GM21515 (cell line): ENCODE measurements around the gene FANCG.

ENCODE experiments used
- ATAC-seq: cut with Tn5 transposase; IDR thresholded peaks from one replicate; pipeline ENCODE4 v1.9.1; 2021; ENCODE audit not compliant: unreplicated experiment

FANCG gene

DNA sequence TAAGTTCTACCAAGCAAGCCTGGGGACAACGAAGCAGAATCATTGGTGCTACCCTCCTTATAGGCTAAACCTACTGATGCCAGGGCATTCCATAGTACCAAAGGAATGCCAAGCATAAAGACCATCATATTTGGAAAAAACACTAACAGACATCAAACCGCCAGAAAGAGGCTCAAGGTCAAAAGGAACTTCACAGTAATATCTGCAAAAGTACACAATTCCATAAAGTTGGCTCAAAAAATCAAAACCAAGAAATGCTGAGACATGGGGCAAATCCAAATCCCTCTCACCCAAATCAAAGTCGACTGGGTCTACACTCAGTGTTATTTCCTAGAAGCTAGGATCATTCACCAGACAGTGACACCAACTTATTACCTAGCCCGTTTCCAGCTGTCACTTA is 10.7 kb downstream of the FANCG start:
- ATAC-seq, result no peak

DNA sequence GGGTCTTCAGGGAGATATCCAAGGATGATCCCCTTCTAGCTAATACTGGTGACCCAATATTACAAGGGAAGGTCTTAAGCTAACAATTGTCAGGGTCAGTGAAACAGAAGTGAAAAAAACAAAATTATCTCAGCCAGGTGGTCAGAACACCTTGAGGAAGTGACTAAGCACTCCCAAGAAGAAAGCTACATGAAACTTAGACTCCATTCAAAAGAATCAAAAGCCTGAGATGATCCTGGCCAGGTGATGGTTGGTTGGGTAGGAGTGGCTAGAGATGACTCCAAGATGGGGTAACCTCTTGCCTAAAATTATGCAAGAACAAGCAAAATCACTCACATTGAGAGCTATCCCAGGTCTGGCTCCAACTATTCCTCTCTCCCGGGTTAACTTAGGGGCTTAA is 12.7 kb downstream of the FANCG start:
- ATAC-seq, result no peak

DNA sequence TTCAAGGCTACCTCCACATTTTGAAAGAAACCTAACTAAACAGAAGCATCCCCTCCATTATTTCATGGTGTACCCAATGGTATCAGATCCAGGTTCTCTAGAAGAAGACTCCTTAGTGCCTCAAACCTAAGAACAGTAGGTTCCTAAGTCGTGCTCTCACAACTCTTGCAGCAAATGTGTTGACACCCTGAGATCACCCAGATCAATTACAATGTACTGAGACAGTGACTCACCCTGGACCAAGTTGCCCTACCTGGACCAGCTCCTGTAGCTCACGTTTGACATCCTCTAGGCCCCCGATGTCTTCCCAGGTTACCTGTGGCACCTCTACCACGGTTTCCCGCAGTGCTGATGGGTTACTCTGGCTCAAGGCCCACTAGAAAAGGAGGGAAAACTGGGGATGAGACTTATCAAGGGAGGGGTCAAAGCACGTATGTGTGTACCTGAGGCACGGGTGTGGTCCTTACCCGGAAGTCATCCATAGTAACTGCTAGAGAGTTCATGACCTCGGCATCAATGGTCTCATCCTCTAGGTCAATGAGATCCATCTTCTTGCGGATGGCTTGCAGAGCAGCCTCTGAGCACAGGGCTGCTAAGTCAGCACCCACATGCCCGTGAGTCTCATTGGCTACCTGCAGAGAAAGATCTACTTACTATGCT is 19.1 kb downstream of the FANCG start:
- no peak for ATAC-seq

DNA sequence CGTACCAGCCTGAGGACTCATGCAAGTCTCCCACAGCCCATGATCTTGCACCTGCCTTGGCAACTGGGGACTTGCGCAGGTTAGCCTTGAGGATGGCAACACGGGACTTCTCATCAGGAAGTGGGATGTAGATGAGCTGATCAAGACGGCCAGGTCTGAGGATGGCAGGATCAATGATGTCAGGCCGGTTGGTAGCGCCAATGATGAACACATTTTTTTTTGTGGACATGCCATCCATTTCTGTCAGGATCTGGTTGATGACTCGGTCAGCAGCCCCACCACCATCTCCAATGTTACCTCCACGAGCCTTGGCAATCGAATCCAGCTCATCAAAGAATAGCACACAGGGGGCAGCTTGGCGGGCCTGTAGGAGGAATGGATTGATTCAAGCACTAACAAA is 20.3 kb downstream of the FANCG start:
- no peak for ATAC-seq

DNA sequence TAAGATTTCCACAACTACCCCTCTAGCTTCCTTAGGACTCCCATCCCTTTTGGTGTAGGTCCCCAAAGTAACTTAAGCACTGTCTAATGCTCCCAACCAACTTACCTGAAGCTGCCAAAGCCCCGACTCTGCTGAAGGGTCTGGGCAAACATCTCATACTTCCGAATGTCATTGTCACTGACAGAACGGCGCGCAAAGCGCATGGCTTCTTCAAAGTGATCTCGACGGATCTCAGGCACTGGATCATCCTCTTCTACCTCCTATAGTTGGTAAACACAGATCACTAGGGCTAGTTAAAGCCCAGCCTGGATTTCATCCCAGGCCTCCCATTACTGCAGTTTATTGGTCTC is 22.5 kb downstream of the FANCG start:
- no peak for ATAC-seq

DNA sequence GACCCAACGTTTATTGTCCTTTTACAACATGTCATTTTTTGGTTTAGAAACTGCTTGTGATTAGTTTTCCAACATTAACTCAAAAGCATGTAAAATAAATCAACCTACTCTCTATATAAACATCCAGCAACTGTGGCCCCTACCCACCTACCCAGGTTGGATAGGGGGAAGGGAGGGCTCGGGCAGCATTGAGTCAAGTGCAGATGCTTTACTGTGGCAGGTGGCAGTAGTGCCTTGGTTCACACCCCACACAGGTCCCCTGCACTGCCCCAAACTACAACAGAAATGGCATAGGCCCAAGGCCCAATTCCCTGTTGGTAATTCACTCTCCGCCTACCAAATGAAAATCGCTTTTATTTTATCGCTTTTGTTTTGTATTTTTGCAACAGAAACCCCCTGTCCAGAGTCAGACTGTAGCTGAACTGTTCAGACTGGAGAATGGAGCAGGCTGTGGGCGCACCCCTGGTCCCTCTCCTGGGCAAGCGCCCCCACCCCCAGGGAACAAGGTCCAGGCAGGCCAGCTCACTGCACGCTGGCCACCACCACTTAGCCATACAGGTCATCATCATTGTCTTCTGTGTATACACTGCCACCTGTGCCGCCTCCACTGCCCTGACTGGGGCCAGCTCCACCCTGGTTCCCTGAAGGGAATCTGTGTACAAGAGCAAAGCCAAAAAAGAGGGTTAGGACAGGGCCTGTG is 23.0 kb downstream of the FANCG start:
- ATAC-seq, result no peak

DNA sequence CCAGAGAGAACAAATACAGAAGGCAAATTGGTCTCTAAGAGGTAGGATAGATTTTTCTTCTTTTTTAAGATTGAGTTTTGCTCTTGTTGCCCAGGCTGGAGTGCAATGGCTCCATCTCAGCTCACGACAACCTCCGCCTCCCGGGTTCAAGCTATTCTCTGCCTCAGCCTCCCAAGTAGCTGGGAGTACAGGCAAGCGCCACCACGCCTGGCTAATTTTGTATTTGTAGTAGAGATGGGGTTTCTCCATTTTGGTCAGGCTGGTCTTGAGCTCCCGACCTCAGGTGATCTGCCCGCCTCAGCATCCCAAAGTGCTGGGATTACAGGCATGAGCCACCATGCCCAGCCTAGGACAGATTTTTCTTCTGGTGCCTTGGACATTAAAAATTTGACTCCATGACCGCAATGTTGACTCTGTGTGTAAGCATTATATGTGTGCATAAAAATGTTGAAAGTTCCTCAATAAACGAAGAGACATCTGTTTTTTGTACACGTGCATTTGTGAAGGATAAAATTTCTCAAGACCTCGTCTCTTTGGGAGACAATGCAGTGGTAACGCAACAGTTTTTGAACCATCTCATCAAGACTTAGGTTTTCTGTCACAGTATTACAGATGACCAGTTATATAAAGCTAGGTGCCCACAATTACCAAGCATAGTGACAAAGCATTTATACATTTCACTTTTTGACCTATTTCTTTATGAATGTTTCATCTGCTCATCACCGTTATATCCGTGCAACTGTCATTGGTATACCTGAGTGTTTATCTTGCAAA is 24.7 kb downstream of the FANCG start:
- ATAC-seq, result no peak

DNA sequence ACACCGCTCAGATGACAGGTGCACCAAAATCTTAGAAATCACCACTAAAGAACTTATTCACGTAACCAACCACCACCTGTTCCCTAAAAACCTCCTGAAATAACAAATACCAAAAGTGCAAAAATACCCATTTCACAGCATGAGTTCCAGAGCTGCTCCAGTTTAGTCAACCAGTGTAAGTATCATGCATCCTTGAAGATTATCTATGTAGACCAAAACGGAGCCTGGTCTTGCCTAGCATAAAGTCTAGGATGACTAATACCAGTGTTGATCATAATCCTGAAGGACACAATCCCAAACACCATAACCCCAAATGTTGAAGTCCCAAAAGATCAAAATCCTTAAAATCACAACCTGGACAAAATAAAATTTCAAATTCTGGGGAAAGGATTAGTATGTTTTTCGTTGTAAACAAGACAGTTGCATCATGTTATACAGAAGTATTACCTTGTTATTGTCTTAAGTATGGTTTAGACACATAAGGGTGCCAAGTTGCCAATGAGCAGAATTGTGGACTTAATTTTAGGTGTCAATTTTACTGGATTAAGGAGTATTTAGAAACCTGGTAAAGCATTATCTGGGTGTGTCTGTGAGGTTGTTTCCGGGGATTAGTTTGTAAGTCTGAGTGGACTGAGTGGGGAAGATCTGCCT is 25.4 kb downstream of the FANCG start:
- no peak for ATAC-seq

DNA sequence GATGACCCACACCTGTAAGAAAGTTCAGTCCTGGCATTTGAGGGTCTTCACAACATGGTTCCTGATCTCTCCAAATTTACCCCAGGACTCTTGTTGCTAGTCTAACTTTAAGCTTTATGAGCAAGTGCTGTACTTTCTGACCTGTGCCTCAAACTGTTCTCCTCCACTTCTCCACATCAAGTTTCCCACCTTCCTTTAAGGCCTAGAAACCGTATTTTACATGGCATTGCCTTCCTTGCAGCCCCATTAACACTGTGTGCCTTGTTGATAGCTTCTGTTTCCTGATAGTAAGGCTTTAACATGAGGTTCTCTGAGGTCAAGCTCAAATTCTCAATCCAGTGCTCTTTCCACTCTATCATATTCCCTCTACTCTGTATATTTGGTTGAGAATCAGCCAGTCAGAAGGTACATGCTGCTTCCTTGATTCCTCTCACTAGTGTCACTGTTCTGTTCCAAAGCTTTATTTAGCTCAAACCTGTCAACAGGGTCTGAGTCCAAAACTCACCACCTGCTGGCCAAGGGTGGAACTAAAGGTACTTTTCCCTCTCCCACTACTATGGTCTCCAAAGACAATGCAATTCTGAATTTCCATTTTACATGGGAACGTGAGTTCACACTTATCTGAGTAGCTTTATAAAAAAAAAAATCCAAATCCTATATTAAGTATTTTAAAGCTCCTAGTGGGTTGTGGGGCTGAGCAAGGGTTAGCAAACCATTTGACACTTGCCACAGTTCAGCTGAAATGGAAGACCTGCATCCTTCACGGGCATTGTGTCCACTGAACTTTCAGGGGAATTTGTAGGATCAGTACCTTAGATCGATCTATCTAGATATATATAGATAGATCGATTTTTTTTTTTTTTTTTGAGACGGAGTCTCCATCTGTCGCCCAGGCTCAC is 28.4 kb downstream of the FANCG start:
- no peak for ATAC-seq

DNA sequence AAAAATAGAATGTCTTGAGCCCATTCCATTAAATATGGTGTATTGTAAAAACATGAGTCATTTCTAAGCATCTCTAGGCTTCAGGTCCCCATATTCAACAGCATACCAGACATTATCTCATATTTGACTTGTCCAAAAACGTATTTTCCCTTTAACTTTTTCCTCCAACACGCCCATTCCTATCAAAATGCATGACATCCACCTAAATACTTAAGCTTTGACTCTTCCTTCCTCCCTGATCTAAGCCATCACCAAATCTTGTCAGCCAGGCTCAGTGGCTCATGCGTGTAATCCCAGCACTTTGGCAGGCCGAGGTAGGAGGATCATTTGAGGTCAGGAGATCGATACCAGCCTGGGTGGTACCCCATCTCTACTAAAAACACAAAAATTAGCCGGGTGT is 31.2 kb downstream of the FANCG start:
- ATAC-seq, result no peak

DNA sequence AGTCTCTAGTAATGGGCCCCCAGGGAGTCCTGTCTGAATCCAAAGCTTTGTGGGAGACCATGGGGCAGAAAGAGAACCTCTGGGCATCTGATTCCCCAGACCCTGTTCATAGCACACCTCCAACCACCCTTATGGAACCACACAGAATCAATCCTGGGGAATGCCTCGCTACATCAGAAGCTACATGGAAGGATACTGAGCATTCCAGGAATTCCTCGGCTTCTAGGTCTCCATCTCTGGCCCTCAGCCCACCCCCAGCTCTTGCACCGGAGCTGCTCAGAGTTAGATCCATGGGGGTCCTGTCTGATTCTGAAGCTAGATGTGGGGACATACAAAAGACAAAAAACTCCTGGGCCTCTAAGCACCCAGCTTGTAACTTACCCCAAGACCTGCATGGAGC is 35.7 kb downstream of the FANCG start:
- no peak for ATAC-seq

DNA sequence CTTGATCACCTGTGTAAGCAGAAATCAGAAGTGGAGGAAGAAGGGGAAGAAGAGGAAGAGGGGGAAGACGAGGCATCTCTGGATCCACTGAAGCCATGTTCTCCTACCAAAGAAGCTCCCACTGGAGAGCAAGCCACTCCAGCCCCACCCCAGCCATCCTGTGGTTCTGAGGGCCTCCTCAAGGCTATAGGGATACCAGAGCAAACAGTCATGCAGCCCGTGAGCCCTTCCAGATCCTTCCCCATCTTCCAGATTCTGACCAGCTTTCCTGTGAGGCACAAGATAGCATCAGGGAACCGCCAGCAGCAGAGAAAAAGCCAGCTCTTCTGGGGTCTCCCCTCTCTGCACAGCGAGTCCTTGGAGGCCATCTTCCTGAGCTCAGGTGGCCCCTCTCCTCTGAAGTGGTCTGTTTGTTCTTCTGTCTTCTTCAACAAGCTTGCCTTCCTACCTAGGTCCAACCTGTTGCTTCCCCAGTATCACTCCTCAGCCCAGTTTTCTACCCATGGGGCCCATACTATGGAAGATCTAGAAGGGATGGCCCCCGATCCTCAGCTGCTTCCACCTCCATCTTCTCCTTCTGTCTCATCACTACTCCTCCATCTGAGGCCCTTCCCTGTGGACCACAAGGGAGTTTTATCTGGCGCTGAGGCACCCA is 36.7 kb downstream of the FANCG start:
- ATAC-seq, result no peak

DNA sequence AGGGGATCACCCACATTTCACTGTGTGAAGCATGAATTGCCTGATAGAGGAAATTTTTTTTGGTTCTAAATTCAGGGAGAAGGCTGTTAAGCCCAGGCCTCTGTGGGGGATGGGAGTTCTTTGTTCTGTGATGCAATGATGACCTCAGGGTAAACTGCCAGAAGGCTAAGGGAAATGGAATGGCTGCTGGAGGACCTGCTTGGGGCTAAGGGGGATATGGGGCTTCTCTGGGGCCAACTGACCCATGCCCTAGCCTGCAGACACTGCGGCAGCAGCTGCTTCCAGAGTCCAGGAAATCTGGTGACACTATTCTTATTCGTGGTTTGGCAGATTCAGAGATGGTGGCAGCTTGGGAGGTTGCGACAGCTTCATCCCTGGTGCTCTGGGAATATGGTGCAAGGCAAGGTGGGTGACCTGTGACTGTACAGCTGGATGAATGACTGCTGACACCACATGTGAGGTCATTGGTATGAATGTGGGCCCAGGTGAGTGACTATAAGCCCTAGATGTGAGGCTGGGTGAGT is 37.6 kb downstream of the FANCG start:
- ATAC-seq, result no peak

DNA sequence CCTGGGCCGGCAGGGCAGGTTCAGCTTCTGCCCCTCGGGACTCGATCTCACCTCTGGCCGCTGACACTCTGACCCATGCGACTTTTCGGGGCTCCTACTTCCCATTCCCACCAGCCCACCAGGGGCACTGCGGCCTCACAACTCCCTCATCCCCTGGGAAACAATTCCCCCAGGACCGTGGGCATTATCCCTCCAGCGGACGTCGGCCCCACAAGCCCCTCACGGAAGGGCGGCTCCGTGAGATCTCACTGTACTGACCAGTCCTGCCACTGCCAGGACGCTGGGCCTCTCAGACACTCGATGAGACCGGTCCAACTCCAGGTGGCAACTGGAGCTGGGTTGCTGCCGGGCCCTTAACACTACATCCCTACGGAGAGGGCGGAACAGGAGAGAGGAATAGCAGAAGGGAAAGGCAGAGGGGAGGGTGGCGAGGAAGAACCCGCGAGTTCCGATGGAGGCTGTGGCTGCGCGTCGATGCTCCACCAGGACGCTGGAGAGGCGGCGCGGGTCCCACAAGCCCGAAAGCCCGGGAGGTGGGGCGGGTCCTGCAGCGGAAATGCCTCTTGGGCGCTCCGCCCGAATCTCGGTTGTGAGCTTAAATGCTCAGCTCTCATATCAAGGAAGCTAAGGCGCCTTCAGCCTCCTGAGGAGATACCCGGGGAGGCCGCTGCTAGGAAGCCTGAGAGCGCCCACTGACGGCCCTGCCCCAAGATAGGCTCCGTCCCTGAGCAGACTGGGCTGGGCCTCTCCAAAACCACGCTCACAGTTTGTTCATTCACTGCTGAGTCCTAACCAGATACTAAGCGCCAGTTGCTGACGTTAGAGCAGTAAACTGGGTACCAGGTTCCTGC is 43.7 kb downstream of the FANCG start:
- no peak for ATAC-seq

DNA sequence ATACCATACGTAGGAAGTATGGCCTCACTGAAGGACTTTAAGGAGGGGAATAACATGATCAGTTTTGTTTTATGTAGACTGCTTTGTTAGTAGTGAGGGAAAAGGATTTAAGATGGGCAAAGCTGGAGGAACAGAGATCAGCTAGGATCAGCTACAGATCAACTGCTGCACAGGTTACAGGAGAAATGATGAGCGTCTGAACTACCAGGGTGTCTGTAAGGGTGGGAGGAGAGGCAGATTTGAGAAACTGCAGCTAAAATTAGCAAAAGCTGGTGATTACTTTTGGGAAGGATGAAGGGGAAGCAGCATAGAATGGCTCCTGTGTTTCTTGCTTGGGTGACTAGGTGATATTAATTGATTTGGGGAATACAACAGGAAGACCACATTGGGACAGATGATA is 46.6 kb downstream of the FANCG start:
- no peak for ATAC-seq

DNA sequence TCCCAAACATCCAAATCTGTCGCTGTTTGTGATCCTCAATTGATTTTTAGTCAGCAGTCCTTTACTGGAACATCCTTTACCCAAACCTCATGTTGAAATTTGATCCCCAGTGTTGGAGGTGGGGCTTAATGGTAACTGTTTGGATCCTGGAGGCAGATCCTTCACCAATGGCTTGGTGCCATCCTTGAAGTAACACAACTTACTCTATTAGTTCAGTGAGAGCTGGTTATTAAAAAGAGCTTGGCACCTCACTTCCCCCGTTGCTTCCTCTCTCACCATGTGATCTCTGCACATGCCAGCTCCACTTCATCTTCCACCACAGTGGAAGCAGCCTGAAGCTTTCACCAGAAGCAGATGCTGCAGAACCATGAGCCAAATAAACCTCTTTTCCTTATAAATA is 49.9 kb downstream of the FANCG start:
- no peak for ATAC-seq

DNA sequence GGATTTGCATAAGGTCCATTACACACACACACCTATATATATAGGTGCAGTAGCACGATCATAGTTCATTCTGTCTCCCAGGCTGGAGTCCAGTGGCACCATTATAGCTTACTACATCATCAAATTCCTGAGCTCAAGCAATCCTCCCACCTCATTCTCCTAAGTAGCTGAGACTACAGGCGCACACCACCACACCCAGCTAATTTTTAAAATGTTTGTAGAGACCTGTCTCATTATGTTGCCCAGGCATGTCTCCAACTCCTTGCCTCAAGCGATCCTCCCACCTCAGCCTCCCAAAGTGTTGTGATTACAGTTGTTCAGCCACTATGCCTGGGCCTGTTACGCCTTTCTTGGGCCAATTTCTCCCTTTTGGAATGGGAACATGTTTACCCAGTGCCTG is 50.5 kb downstream of the FANCG start:
- ATAC-seq, result no peak

DNA sequence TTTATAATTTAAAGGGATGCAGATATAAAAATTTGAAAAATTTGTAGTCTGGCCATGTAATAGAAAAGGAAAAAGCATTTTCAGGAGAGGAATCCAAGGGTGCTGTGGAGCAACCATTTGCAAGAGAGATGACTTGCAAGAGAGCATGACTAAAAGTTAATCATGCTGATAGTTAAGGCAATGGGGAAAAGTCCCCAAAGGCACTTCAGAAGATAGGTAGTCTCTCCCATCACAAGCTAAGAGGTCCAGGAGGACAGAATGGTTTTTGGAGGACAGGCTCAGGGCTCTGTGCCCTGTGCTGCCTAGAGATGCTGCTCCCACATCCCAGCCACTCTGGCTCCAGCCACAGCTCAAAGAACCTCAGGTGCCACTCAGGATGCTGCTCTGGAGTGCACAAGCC is 51.4 kb downstream of the FANCG start:
- no peak for ATAC-seq

DNA sequence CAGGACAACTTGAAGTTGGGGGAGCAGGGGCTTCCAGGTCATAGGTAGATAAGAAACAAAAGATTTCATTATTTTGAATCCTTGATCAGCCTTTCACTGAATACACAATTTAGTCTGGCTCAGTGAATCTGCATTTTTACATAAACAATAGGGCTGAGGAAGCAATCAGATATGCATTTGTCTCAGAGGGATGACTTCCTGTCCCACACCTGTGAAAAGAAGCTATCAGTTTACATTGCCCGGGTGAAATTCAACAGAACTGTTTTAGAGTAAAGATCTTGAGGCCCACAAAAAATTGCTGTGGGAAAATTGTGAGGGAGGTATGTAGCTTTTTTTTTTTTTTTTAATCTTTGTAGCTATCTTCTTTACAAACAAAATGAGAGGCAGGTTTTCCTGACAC is 51.9 kb downstream of the FANCG start:
- ATAC-seq, result no peak
